BLaER1 (cell line): ENCODE data around the gene CHID1.
A peak's percentile ranks its signal among the peaks of the same experiment; 100 is the strongest.

Experiments
- H3K27ac ChIP-seq: shearing (Covaris generic); formaldehyde crosslinking; 2 replicates; pipeline ENCODE4 v1.8.1; 2022
- H3K27me3 ChIP-seq: shearing (Covaris generic); formaldehyde crosslinking; 2 replicates; pipeline ENCODE4 v1.8.1; 2022
- H3K36me3 ChIP-seq: shearing (Covaris generic); formaldehyde crosslinking; 2 replicates; pipeline ENCODE4 v1.8.1; 2022
- H3K4me1 ChIP-seq: shearing (Covaris generic); formaldehyde crosslinking; 2 replicates; pipeline ENCODE4 v1.8.1; 2022
- H3K4me2 ChIP-seq: shearing (Covaris generic); formaldehyde crosslinking; 2 replicates; pipeline ENCODE4 v1.8.1; 2022
- H3K4me3 ChIP-seq: shearing (Covaris generic); formaldehyde crosslinking; 2 replicates; pipeline ENCODE4 v1.8.1; 2022
- H3K9ac ChIP-seq: shearing (Covaris generic); formaldehyde crosslinking; 2 replicates; pipeline ENCODE4 v1.8.1; 2022
- H3K9me3 ChIP-seq: shearing (Covaris generic); formaldehyde crosslinking; 2 replicates; pipeline ENCODE4 v1.8.1; 2022
- H4K20me1 ChIP-seq: shearing (Covaris generic); formaldehyde crosslinking; 2 replicates; pipeline ENCODE4 v1.8.1; 2022
- Cebpa-rat ChIP-seq: shearing (Covaris generic); IDR thresholded peaks from 2 replicates; pipeline ENCODE4 v1.8.1; 2022

Gene CHID1

GRCh38 chr11:863023-863909, 47.3 kb downstream of the CHID1 start:
- TF ChIP-seq Cebpa-rat: no peak
- Histone ChIP-seq H3K4me2 (no peak overlapping the region), H3K9ac (no peak overlapping the region), H3K9me3 (no peaks in the 10 kb centered on the region), H3K27me3 (no peaks in the 10 kb centered on the region), H3K4me1 (peaks cover 46% of the 10 kb centered on the region), H3K4me3 (no peak overlapping the region), H3K27ac (no peak overlapping the region; the same call in 1 of the 2 replicates), H4K20me1 (peaks cover 56% of the 10 kb centered on the region), H3K36me3 (peaks cover 51% of the 10 kb centered on the region; the same call in 1 of the 2 replicates)

GRCh38 chr11:862696-863022, 48.0 kb downstream of the CHID1 start:
- no peaks in the 10 kb centered on the region for H3K9me3 ChIP-seq
- peaks cover 49% of the 10 kb centered on the region for H3K4me1 ChIP-seq
- H4K20me1 ChIP-seq: peaks cover 62% of the 10 kb centered on the region
- H3K4me2 ChIP-seq: no peak overlapping the region
- TF ChIP-seq Cebpa-rat: no peak
- H3K9ac ChIP-seq: no peak overlapping the region
- no peak overlapping the region for H3K27ac ChIP-seq
- H3K36me3 ChIP-seq: peaks cover 47% of the 10 kb centered on the region; the same call in 1 of the 2 replicates
- H3K4me3 ChIP-seq: no peak overlapping the region
- no peaks in the 10 kb centered on the region for H3K27me3 ChIP-seq

- Histone ChIP-seq H4K20me1 (peaks cover 67% of the 10 kb centered on the region), H3K27me3 (no peaks in the 10 kb centered on the region), H3K4me2 (no peak overlapping the region), H3K36me3 (peaks cover 47% of the 10 kb centered on the region; the same call in 1 of the 2 replicates), H3K4me3 (no peak overlapping the region), H3K9ac (no peak overlapping the region), H3K9me3 (no peaks in the 10 kb centered on the region), H3K4me1 (peaks cover 53% of the 10 kb centered on the region), H3K27ac (no peak overlapping the region)
- TF ChIP-seq Cebpa-rat: no peak
Observed at GRCh38 chr11:862081-862661, 48.4 kb downstream of the CHID1 start.

GRCh38 chr11:861105-861479, 49.5 kb downstream of the CHID1 start:
- Histone ChIP-seq H3K9ac (no peak overlapping the region), H3K27me3 (no peaks in the 10 kb centered on the region), H3K4me3 (no peak overlapping the region), H3K9me3 (no peaks in the 10 kb centered on the region), H3K36me3 (peaks cover 37% of the 10 kb centered on the region; the same call in 1 of the 2 replicates), H4K20me1 (peaks cover 77% of the 10 kb centered on the region), H3K4me2 (0 out of 2 replicates have a peak overlapping the region, but pooled peaks have one; percentile 19), H3K27ac (no peak overlapping the region), H3K4me1 (peaks cover 64% of the 10 kb centered on the region)
- TF ChIP-seq Cebpa-rat: no peak

- Histone ChIP-seq H3K4me2 (peak overlapping the region; percentile 19), H3K27ac (peak overlapping the region; percentile 10; the same call in 1 of the 2 replicates), H3K4me1 (peaks cover 69% of the 10 kb centered on the region), H3K9me3 (no peaks in the 10 kb centered on the region), H3K9ac (no peak overlapping the region), H3K36me3 (peaks cover 31% of the 10 kb centered on the region; the same call in 1 of the 2 replicates), H4K20me1 (peaks cover 84% of the 10 kb centered on the region), H3K27me3 (no peaks in the 10 kb centered on the region), H3K4me3 (no peak overlapping the region)
- no peak for TF ChIP-seq Cebpa-rat
Observed at GRCh38 chr11:860234-861104, 50.1 kb downstream of the CHID1 start.

GRCh38 chr11:859394-860131, 51.0 kb downstream of the CHID1 start:
- Histone ChIP-seq H3K4me1 (peaks cover 73% of the 10 kb centered on the region), H3K4me3 (no peak overlapping the region), H3K4me2 (peak overlapping the region; percentile 50), H3K9ac (no peak overlapping the region), H3K27ac (peak overlapping the region; percentile 10; the same call in 1 of the 2 replicates), H4K20me1 (peaks cover 91% of the 10 kb centered on the region), H3K9me3 (no peaks in the 10 kb centered on the region), H3K27me3 (no peaks in the 10 kb centered on the region), H3K36me3 (peaks cover 22% of the 10 kb centered on the region; the same call in 1 of the 2 replicates)
- no peak for TF ChIP-seq Cebpa-rat

GRCh38 chr11:858762-859339, 51.8 kb downstream of the CHID1 start:
- peak overlapping the region; percentile 50; the same call in 1 of the 2 replicates for H3K4me2 ChIP-seq
- no peaks in the 10 kb centered on the region for H3K9me3 ChIP-seq
- peaks cover 15% of the 10 kb centered on the region; the same call in 1 of the 2 replicates for H3K36me3 ChIP-seq
- H4K20me1 ChIP-seq: peaks cover 91% of the 10 kb centered on the region
- H3K27me3 ChIP-seq: no peaks in the 10 kb centered on the region
- no peak for TF ChIP-seq Cebpa-rat
- H3K4me3 ChIP-seq: no peak overlapping the region
- H3K27ac ChIP-seq: no peak overlapping the region
- no peak overlapping the region for H3K9ac ChIP-seq
- H3K4me1 ChIP-seq: peaks cover 80% of the 10 kb centered on the region

- Histone ChIP-seq H3K4me3 (no peak overlapping the region), H3K4me2 (no peak overlapping the region), H3K27ac (no peak overlapping the region), H3K36me3 (peaks cover 8% of the 10 kb centered on the region; the same call in 1 of the 2 replicates), H3K9me3 (no peaks in the 10 kb centered on the region), H3K27me3 (no peaks in the 10 kb centered on the region), H3K9ac (no peak overlapping the region), H3K4me1 (peaks cover 82% of the 10 kb centered on the region), H4K20me1 (peaks cover 90% of the 10 kb centered on the region)
- no peak for TF ChIP-seq Cebpa-rat
Observed at GRCh38 chr11:858053-858761, 52.4 kb downstream of the CHID1 start.
